ENCODE measurements around the gene ZFP14.

Gene ZFP14

GRCh38 chr19:36378625-36379509, at the start of gene ZFP14:
Gene ZFP14 (minus strand): TSS chr19:36379201. CDS start chr19:36367892, 11,309 bp downstream.
- TF ChIP-seq ZFX (IDR thresholded peaks at IDR 0.05; ENCODE audit: borderline replicate concordance) (no peak), CTCF (IDR thresholded peaks at IDR 0.05) (peak; percentile 25; the same call in 1 of the 2 replicates)
- peak within 1 kb of the TSS; percentile 71 for H3K27ac ChIP-seq

GRCh38 chr19:36423925-36424324, 44.9 kb upstream of the ZFP14 start:
- no peak overlapping the region for H3K27ac ChIP-seq
- TF ChIP-seq ZFX (IDR thresholded peaks at IDR 0.05; ENCODE audit: borderline replicate concordance): no peak
- TF ChIP-seq CTCF (IDR thresholded peaks at IDR 0.05): no peak

- H3K27ac ChIP-seq: no peak overlapping the region
- TF ChIP-seq CTCF (IDR thresholded peaks at IDR 0.05): no peak
- no peak for TF ChIP-seq ZFX (IDR thresholded peaks at IDR 0.05; ENCODE audit: borderline replicate concordance)
These were observed 42.9 kb upstream of the ZFP14 start for GRCh38 chr19:36421749-36422481.

- TF ChIP-seq CTCF (IDR thresholded peaks at IDR 0.05) (0 out of 2 replicates have a peak, but pooled peaks have one; percentile 15), ZFX (IDR thresholded peaks at IDR 0.05; ENCODE audit: borderline replicate concordance) (no peak)
- H3K27ac ChIP-seq: no peak overlapping the region
These were observed 42.2 kb upstream of the ZFP14 start for GRCh38 chr19:36420961-36421748.

- H3K27ac ChIP-seq: peak within 1 kb of the TSS; percentile 81
- TF ChIP-seq ZFX (IDR thresholded peaks at IDR 0.05; ENCODE audit: borderline replicate concordance) (no peak), CTCF (IDR thresholded peaks at IDR 0.05) (0 out of 2 replicates have a peak, but pooled peaks have one; percentile 6)
These were observed 39.4 kb upstream of the ZFP14 start, which contains the start of gene ZFP82 for GRCh38 chr19:36418287-36419001. Gene ZFP82 (minus strand): TSS chr19:36418644. CDS start chr19:36409789, 8,855 bp downstream.

- TF ChIP-seq ZFX (IDR thresholded peaks at IDR 0.05; ENCODE audit: borderline replicate concordance) (no peak), CTCF (IDR thresholded peaks at IDR 0.05) (no peak)
- H3K27ac ChIP-seq: peak overlapping the region; percentile 81
These were observed 38.8 kb upstream of the ZFP14 start for GRCh38 chr19:36417752-36418286.
